HFFc6 (cell line): ENCODE data around the gene NDEL1. TPM values are rescaled to one million over a fixed set of nuclear protein-coding genes. Genes with fewer than 3 reads are reported as not detected.

Source experiments
- DNase-seq: peaks from one replicate; pipeline ENCODE4 v3.0.0-alpha.2; 2018
- H3K27ac Mint-ChIP-seq: 2 replicates; pipeline ENCODE4 v1.8.0; 2020; ENCODE audit warnings: mild to moderate bottlenecking, mixed read lengths
- H3K27me3 Mint-ChIP-seq: 2 replicates; pipeline ENCODE4 v1.8.0; 2021; ENCODE audit warnings: mild to moderate bottlenecking, moderate library complexity, mixed read lengths; ENCODE audit not compliant: insufficient read depth
- H3K36me3 Mint-ChIP-seq: 2 replicates; pipeline ENCODE4 v1.8.0; 2021; ENCODE audit warnings: low read depth, mixed read lengths
- H3K4me1 Mint-ChIP-seq: 2 replicates; pipeline ENCODE4 v1.8.0; 2020; ENCODE audit warnings: low read depth, mixed read lengths
- H3K4me3 Mint-ChIP-seq: 2 replicates; pipeline ENCODE4 v1.8.0; 2020; ENCODE audit warnings: mild to moderate bottlenecking, moderate library complexity, mixed read lengths
- H3K9me3 Mint-ChIP-seq: 2 replicates; pipeline ENCODE4 v1.8.0; 2020; ENCODE audit warnings: mild to moderate bottlenecking, mixed read lengths
- CTCF ChIP-seq: fragments of 200-600 bp; sonication (generic); IDR thresholded peaks from 2 replicates; pipeline ENCODE4 v1.5.0; 2021; ENCODE audit warnings: antibody characterized with exemption, mild to moderate bottlenecking
- total RNA-seq, 6 experiments: library from RNA; stranded (reverse); fragmentation: NEBNext Ultra II Directional; extraction: Animal tissue kit (Norgen Biotek cat#: 25700); gene quantifications; 2 replicates in 1 of 6; 3 replicates in 5 of 6; pipeline ENCODE4 v1.2.3, GENCODE V29; 2021

The NDEL1 gene
- total RNA-seq, 6 experiments from 2014 or later, result 65.4 to 79.1 (median 69.2) TPM

GRCh38 chr17:8477715-8478441 lies 42.2 kb downstream of the NDEL1 start:
- Mint-ChIP-seq H3K4me1 (peaks cover 33% of the 10 kb centered on the region), H3K27ac (peak overlapping the region; percentile 50), H3K4me3 (no peak overlapping the region)

GRCh38 chr17:8479431-8479947 lies 43.8 kb downstream of the NDEL1 start:
- Mint-ChIP-seq H3K36me3 (peaks cover 55% of the 10 kb centered on the region), H3K27me3 (peaks cover 5% of the 10 kb centered on the region), H3K4me3 (no peak overlapping the region; the same call in 1 of the 2 replicates)

More at GRCh38 chr17:8477715-8478441, 42.2 kb downstream of the NDEL1 start:
- H3K27me3 Mint-ChIP-seq, result peaks cover 5% of the 10 kb centered on the region
- peaks cover 50% of the 10 kb centered on the region for H3K36me3 Mint-ChIP-seq
- no peak for TF ChIP-seq CTCF
- no peak for DNase-seq
- H3K9me3 Mint-ChIP-seq, result no peaks in the 10 kb centered on the region

GRCh38 chr17:8480011-8480976 lies 44.6 kb downstream of the NDEL1 start:
- Mint-ChIP-seq H3K27ac (peak overlapping the region; percentile 72), H3K9me3 (peaks cover 11% of the 10 kb centered on the region), H3K27me3 (peaks cover 1% of the 10 kb centered on the region), H3K4me3 (no peak overlapping the region; the same call in 1 of the 2 replicates), H3K4me1 (peaks cover 34% of the 10 kb centered on the region), H3K36me3 (peaks cover 55% of the 10 kb centered on the region)
- DNase-seq, result no peak
- no peak for TF ChIP-seq CTCF

More at GRCh38 chr17:8479431-8479947, 43.8 kb downstream of the NDEL1 start:
- Mint-ChIP-seq H3K4me1 (peaks cover 34% of the 10 kb centered on the region), H3K27ac (peak overlapping the region; percentile 72), H3K9me3 (peaks cover 5% of the 10 kb centered on the region)
- peak; percentile 62 for DNase-seq
- TF ChIP-seq CTCF, result no peak

DNA sequence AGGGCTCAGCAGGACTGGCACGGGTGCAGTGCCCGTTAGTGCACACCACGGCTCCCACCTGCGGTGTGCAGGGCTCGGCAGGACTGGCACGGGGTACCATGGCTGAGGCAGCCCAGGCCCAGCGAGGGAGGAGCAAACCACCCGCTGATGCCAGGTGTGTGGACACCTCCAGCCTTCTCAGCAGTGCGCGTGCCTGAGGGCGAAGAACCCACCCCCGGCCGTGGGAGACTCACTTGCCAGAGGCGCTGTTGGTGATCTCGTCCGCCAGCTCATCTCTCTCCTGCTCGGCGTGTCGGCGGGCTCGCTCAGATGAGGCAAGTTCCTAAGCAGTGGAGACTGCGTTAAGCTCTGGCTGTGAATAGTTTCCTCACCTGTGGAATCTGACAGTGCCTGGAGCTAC lies 45.4 kb downstream of the NDEL1 start:
- peaks cover 11% of the 10 kb centered on the region for H3K9me3 Mint-ChIP-seq
- H3K4me1 Mint-ChIP-seq, result peaks cover 34% of the 10 kb centered on the region
- peaks cover 1% of the 10 kb centered on the region for H3K27me3 Mint-ChIP-seq
- peaks cover 54% of the 10 kb centered on the region for H3K36me3 Mint-ChIP-seq
- no peak for TF ChIP-seq CTCF
- DNase-seq, result no peak
- no peak overlapping the region for H3K27ac Mint-ChIP-seq
- H3K4me3 Mint-ChIP-seq, result no peak overlapping the region

GRCh38 chr17:8481703-8482102 lies 46.0 kb downstream of the NDEL1 start:
- Mint-ChIP-seq H3K27me3 (peaks cover 1% of the 10 kb centered on the region), H3K4me3 (no peak overlapping the region), H3K27ac (no peak overlapping the region), H3K36me3 (peaks cover 53% of the 10 kb centered on the region), H3K4me1 (peaks cover 34% of the 10 kb centered on the region), H3K9me3 (peaks cover 11% of the 10 kb centered on the region)
- DNase-seq, result no peak
- no peak for TF ChIP-seq CTCF
